ENCODE results near the gene L1TD1. TPM values are rescaled to one million over a fixed set of nuclear protein-coding genes. Genes with fewer than 3 reads are reported as not detected.
"Not testable (repeated sequence)": the region's sequence is repeated elsewhere in the genome, so short reads cannot be mapped to it uniquely, and the experiment has no call there.

Gene L1TD1
- total and polyA plus RNA-seq, 8 donors: 0.13 to 10.1 (median 1.2) TPM; not detected in 4

GRCh38 chr1:62238507-62238906, 43.9 kb downstream of the L1TD1 start:
- H3K27me3 ChIP-seq: no peaks in the 10 kb centered on the region
- DNase-seq: no peak
- H3K9me3 ChIP-seq: no peaks in the 10 kb centered on the region
- no peak overlapping the region for H3K27ac ChIP-seq
- no peak overlapping the region for H3K4me3 ChIP-seq
- intact Hi-C loops (cut with DNase I; ENCODE audit: low total_unique reads): no loop called here
- WGBS, 5 donors: 94 to 96% (median 95%) methylated on average over 9 of the region's 9 CpGs
- peaks cover 0 to 15% (median 9%) of the 10 kb centered on the region in 4 donors for H3K4me1 ChIP-seq
- TF ChIP-seq CTCF (IDR thresholded peaks at IDR 0.05) (no peak), EP300 (IDR thresholded peaks at IDR 0.05) (no peak), POLR2A (IDR thresholded peaks at IDR 0.05) (no peak), POLR2AphosphoS5 (IDR thresholded peaks at IDR 0.05) (no peak)
- no peaks in the 10 kb centered on the region for H3K36me3 ChIP-seq

- DNase-seq; H3K9me3 ChIP-seq; H3K27me3 ChIP-seq; H3K36me3 ChIP-seq; H3K4me3 ChIP-seq; intact Hi-C loops (cut with DNase I; ENCODE audit: low total_unique reads); H3K27ac ChIP-seq: not testable (repeated sequence)
- WGBS, 5 donors: 88 to 98% (median 94%) methylated on average over 3 of the region's 3 CpGs
- peaks cover 0 to 15% (median 9%) of the 10 kb centered on the region in 4 donors for H3K4me1 ChIP-seq
Measured at GRCh38 chr1:62239652-62240403, 45.2 kb downstream of the L1TD1 start.

GRCh38 chr1:62240651-62241370, 46.2 kb downstream of the L1TD1 start:
- no peaks in the 10 kb centered on the region for H3K36me3 ChIP-seq
- 68 to 75% (median 73%) methylated on average over 9 of the region's 9 CpGs for WGBS, 5 donors
- no peaks in the 10 kb centered on the region for H3K9me3 ChIP-seq
- H3K4me1 ChIP-seq: peaks cover 0 to 15% (median 9%) of the 10 kb centered on the region in 4 donors
- intact Hi-C loops (cut with DNase I; ENCODE audit: low total_unique reads): no loop called here
- no peak for TF ChIP-seq EP300 (IDR thresholded peaks at IDR 0.05)
- no peak for TF ChIP-seq POLR2AphosphoS5 (IDR thresholded peaks at IDR 0.05)
- TF ChIP-seq POLR2A (IDR thresholded peaks at IDR 0.05): no peak
- TF ChIP-seq CTCF (IDR thresholded peaks at IDR 0.05): no peak
- no peaks in the 10 kb centered on the region for H3K27me3 ChIP-seq
- H3K27ac ChIP-seq: no peak overlapping the region
- DNase-seq: peak in 1 of 2 donors; percentile 45
- H3K4me3 ChIP-seq: no peak overlapping the region

GRCh38 chr1:62241371-62242131, 46.9 kb downstream of the L1TD1 start:
- no peak overlapping the region for H3K4me3 ChIP-seq
- no peaks in the 10 kb centered on the region for H3K9me3 ChIP-seq
- no peaks in the 10 kb centered on the region for H3K27me3 ChIP-seq
- no peaks in the 10 kb centered on the region for H3K36me3 ChIP-seq
- peak; percentile 46 to 62 for DNase-seq
- 26 to 44% (median 36%) methylated on average over 10 to 12 of the region's 12 CpGs for WGBS, 5 donors
- no peak for TF ChIP-seq POLR2AphosphoS5 (IDR thresholded peaks at IDR 0.05)
- no peak for TF ChIP-seq CTCF (IDR thresholded peaks at IDR 0.05)
- TF ChIP-seq EP300 (IDR thresholded peaks at IDR 0.05): no peak
- TF ChIP-seq POLR2A (IDR thresholded peaks at IDR 0.05): no peak
- H3K4me1 ChIP-seq: peaks cover 0 to 15% (median 9%) of the 10 kb centered on the region in 4 donors
- no peak overlapping the region for H3K27ac ChIP-seq
- intact Hi-C loops (cut with DNase I; ENCODE audit: low total_unique reads): no loop called here

- H3K9me3 ChIP-seq; H3K4me3 ChIP-seq; intact Hi-C loops (cut with DNase I; ENCODE audit: low total_unique reads); H3K36me3 ChIP-seq; DNase-seq; H3K27ac ChIP-seq; H3K27me3 ChIP-seq: not testable (repeated sequence)
- 85 to 97% (median 95%) methylated on average over 3 of the region's 3 CpGs for WGBS, 5 donors
- peaks cover 0 to 15% (median 9%) of the 10 kb centered on the region in 4 donors for H3K4me1 ChIP-seq
Measured at GRCh38 chr1:62244380-62244779, 49.7 kb downstream of the L1TD1 start.

All from stomach (tissue), 9 donors.